ENCODE results near the gene DTNBP1.
"Not testable (repeated sequence)": the region's sequence is repeated elsewhere in the genome, so short reads cannot be mapped to it uniquely, and the experiment has no call there.

The DTNBP1 gene

DNA sequence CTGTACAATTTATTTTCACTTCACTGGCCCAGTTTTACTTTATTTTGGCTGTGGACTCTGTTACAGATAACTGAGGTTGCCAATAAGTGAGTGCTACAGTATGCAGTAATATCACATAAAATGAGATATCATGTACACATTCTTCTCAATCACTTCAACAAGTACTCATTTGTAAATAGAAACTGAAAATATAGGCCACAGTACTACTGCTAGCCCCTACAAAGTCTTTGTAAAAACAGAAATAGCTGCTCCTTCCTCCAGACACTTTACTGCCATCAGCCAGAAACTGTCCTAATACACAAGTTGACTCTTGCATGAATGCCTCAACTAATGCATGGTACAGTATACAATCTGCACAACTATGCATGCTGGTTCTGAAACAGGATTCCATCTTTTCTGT is 9.2 kb downstream of the DTNBP1 start:
- H3K4me1 Mint-ChIP-seq (ENCODE audit: low read depth) = peaks cover 42% of the 10 kb centered on the region
- H3K9me3 Mint-ChIP-seq = peaks cover 8% of the 10 kb centered on the region

DNA sequence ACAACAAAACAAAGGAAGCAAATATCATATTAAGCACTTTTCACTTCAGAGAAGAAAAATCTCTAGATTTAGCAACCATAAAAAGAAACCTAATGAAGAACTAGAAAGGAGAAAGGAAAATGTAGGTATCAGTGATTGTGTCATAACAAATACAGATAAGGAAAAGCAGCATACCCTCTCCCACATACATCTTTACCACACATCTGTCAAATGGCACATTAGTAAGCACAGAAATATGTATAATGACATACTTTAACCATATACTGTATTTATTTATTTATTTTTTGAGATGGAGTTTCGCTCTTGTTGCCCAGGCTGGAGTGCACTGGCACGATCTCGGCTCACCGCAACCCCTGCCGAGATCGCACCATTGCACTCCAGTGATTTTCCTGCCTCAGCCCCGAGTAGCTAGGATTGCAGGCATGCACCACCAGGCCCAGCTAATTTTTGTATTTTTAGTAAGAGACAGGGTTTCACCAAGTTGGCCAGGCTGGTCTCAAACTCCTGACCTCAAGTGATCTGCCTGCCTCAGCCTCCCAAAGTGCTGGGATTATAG is 12.7 kb downstream of the DTNBP1 start:
- peaks cover 59% of the 10 kb centered on the region for H3K36me3 Mint-ChIP-seq (ENCODE audit: low read depth)
- not testable (repeated sequence) for H3K27ac Mint-ChIP-seq, H3K4me3 Mint-ChIP-seq, H3K27me3 Mint-ChIP-seq
- peaks cover 19% of the 10 kb centered on the region for H3K4me1 Mint-ChIP-seq (ENCODE audit: low read depth)
- peaks cover 28% of the 10 kb centered on the region for H3K9me3 Mint-ChIP-seq

More for the DNA sequence above, 9.2 kb downstream of the DTNBP1 start:
- Mint-ChIP-seq H3K27me3 (no peaks in the 10 kb centered on the region), H3K36me3 (ENCODE audit: low read depth) (peaks cover 24% of the 10 kb centered on the region), H3K27ac (no peak overlapping the region), H3K4me3 (no peak overlapping the region)

DNA sequence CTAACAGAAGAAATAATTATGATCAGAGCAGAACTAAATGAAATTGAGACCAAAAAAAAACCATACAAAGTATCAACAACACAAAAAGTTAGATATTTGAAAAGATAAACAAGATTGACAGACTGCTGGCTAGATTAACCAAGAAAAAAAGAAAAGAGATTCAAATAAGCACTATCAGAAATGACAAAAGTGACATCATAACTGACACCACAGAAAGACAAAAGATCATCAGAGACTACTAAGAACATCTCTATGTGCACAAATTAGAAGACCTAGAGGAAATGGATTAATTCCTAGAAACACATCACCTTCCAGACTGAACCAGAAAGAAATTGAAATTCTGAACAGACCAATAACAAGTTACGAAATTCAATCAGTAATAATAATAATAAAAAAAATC is 17.9 kb downstream of the DTNBP1 start:
- H3K36me3 Mint-ChIP-seq (ENCODE audit: low read depth) = peaks cover 91% of the 10 kb centered on the region
- H3K9me3 Mint-ChIP-seq = peaks cover 49% of the 10 kb centered on the region

DNA sequence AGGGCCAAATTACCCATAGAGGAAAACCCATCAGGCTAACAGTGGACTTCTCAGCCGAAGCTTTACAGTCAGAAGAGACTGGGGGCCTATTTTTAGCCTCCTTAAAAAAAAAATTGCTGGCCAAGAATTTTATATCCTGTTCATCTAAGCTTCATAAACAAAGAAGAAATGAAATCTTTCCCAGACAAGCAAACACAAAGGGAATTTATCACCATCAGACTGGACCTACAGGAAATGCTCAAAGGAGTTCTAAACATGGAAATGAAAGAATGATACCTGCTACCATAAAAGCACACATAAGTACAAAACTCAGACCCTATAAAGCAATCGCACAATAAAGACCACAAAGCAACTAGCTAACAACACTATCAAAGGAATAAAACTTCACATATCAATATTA is 19.3 kb downstream of the DTNBP1 start:
- H3K36me3 Mint-ChIP-seq (ENCODE audit: low read depth) = peaks cover 92% of the 10 kb centered on the region
- no peaks in the 10 kb centered on the region for H3K4me1 Mint-ChIP-seq (ENCODE audit: low read depth)
- no peaks in the 10 kb centered on the region for H3K27me3 Mint-ChIP-seq
- peaks cover 43% of the 10 kb centered on the region for H3K9me3 Mint-ChIP-seq
- H3K4me3 Mint-ChIP-seq = no peak overlapping the region
- H3K27ac Mint-ChIP-seq = no peak overlapping the region

More for the DNA sequence above, 17.9 kb downstream of the DTNBP1 start:
- H3K27me3 Mint-ChIP-seq = no peaks in the 10 kb centered on the region
- H3K4me1 Mint-ChIP-seq (ENCODE audit: low read depth) = no peaks in the 10 kb centered on the region
- H3K4me3 Mint-ChIP-seq = no peak overlapping the region
- no peak overlapping the region for H3K27ac Mint-ChIP-seq

DNA sequence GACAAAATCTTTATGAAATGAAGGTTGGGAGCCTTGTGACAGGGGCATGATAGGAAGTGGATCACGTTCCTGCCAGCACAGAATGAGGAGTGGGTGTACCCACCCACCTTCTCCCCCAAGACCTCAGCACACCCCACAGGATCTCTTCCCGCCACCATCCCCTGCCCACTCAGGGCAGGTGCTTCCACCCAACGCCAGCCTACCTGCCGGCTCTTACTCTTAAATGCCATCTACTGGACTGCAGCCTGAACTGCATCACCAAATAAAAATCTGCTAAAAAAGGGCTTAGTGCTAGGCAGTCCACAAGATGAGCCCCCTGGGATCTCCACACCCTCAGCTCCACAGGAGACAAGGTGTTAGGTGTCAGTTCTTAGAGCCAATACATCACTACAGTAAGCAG is 20.6 kb downstream of the DTNBP1 start:
- Mint-ChIP-seq H3K4me3 (no peak overlapping the region), H3K4me1 (ENCODE audit: low read depth) (no peaks in the 10 kb centered on the region), H3K9me3 (peaks cover 35% of the 10 kb centered on the region), H3K27ac (no peak overlapping the region), H3K27me3 (no peaks in the 10 kb centered on the region), H3K36me3 (ENCODE audit: low read depth) (peaks cover 87% of the 10 kb centered on the region)

DNA sequence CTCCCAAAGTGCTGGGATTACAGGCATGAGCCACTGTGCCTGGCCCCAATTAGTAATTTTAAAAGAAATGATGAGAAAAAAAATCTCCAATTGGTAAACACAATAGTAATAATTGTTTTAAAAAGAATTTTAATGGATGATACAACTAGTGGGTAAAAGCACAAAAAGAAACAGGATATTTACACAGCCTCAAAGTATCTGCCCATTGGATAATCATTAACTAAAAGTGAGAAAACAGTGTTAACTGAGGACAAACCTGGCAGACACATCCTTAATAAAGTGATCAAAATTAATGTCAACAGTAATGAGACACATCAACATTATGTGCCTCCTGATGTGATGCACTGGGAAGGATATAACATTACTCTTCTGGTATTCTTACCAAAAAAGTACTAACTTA is 24.5 kb downstream of the DTNBP1 start:
- Mint-ChIP-seq H3K27ac (no peak overlapping the region), H3K36me3 (ENCODE audit: low read depth) (peaks cover 75% of the 10 kb centered on the region), H3K9me3 (peaks cover 7% of the 10 kb centered on the region)

DNA sequence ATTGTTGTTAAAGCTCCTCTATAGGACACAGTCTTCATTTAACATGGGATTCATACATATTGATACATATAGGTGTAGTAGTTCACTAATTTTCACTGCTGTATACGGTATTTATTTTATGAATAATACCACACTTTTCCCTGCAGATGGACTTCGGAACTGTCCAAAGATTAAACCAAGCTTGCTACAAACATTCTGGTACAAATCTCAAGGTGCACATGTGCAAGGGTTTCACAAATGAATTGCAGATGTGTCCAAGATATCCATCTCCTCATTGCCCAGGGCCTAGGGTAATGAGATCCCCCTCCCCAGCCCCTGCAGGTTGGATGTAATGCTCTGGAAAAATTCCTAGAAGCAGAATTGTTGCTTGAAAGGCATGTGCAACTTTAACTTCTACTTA is 31.4 kb downstream of the DTNBP1 start:
- no peak overlapping the region for H3K27ac Mint-ChIP-seq
- H3K4me3 Mint-ChIP-seq = no peak overlapping the region
- H3K4me1 Mint-ChIP-seq (ENCODE audit: low read depth) = peaks cover 32% of the 10 kb centered on the region
- H3K36me3 Mint-ChIP-seq (ENCODE audit: low read depth) = peaks cover 39% of the 10 kb centered on the region
- H3K27me3 Mint-ChIP-seq = peaks cover 4% of the 10 kb centered on the region
- H3K9me3 Mint-ChIP-seq = no peaks in the 10 kb centered on the region

More for the DNA sequence above, 24.5 kb downstream of the DTNBP1 start:
- H3K4me1 Mint-ChIP-seq (ENCODE audit: low read depth) = no peaks in the 10 kb centered on the region
- no peaks in the 10 kb centered on the region for H3K27me3 Mint-ChIP-seq
- no peak overlapping the region for H3K4me3 Mint-ChIP-seq

DNA sequence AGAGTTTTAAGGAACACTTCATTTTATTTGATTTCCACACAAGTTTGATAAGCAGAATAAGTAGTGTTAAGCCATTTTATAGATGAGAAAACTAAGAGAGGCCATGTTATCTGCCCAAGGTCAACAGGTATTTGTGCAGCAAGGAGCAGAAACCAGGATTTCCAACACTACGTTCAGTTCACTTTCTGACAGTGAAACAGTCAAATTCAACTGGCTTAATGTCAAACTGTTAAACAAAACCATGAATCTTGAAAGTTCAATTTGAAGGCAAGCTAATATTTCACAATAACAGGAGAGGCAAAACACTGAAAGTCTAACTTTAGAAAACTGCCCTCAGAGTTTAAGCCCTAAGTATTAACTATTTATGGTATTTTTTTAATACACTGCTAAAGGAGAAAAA is 32.6 kb downstream of the DTNBP1 start:
- H3K4me1 Mint-ChIP-seq (ENCODE audit: low read depth) = peaks cover 38% of the 10 kb centered on the region
- no peak overlapping the region for H3K27ac Mint-ChIP-seq
- no peaks in the 10 kb centered on the region for H3K9me3 Mint-ChIP-seq
- peaks cover 33% of the 10 kb centered on the region for H3K36me3 Mint-ChIP-seq (ENCODE audit: low read depth)
- peak overlapping the region; percentile 15 for H3K4me3 Mint-ChIP-seq
- H3K27me3 Mint-ChIP-seq = peaks cover 4% of the 10 kb centered on the region

DNA sequence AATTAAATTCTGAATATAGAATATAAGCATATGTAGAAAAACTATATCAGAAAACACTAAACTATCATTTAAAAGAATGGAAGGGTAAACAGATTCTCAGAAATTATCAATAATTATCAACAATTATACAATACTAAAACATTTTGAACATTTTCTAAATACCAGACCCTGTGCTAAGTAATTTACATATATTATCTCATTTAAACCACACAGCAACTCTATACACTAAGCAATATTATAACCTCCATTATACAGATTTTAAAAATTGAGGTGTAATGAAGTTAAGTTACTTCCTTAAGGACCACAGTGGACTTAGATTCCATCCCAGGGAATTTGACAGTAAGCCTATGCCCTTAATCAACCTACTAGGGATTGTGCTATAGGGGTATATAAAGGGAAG is 33.3 kb downstream of the DTNBP1 start:
- Mint-ChIP-seq H3K4me3 (no peak overlapping the region), H3K27me3 (peaks cover 4% of the 10 kb centered on the region), H3K36me3 (ENCODE audit: low read depth) (peaks cover 27% of the 10 kb centered on the region), H3K4me1 (ENCODE audit: low read depth) (peaks cover 38% of the 10 kb centered on the region), H3K9me3 (no peaks in the 10 kb centered on the region), H3K27ac (no peak overlapping the region)

DNA sequence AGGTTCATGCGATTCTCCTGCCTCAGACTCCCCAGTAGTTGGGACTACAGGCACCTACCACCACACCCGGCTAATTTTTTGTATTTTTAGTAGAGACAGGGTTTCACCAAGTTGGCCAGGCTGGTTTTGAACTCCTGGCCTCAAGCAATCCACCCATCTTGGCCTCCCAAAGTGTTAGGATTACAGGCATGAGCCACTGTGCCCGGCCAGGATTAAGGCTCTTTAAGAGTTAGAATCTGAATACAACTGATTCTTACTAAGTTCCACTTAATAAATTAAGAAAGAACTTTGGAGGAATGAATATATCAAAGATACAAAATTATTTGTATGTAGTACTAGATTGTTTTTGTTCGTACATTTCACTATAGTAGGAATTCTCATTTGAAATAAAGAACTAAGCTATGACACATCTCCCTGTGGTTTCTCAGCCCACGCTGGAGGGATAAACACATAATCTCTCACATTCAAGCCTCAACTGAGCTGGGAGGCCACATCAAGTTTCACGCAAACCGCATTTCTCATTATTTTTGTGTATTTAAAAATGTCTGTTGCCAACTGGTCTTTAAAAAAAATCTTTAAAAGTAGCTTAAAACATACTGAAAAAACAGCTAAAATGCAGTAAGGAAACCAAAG is 34.2 kb downstream of the DTNBP1 start:
- Mint-ChIP-seq H3K36me3 (ENCODE audit: low read depth) (peaks cover 27% of the 10 kb centered on the region), H3K27ac (peak overlapping the region; percentile 31), H3K4me1 (ENCODE audit: low read depth) (peaks cover 46% of the 10 kb centered on the region), H3K4me3 (peak overlapping the region; percentile 32), H3K27me3 (peaks cover 4% of the 10 kb centered on the region), H3K9me3 (no peaks in the 10 kb centered on the region)

DNA sequence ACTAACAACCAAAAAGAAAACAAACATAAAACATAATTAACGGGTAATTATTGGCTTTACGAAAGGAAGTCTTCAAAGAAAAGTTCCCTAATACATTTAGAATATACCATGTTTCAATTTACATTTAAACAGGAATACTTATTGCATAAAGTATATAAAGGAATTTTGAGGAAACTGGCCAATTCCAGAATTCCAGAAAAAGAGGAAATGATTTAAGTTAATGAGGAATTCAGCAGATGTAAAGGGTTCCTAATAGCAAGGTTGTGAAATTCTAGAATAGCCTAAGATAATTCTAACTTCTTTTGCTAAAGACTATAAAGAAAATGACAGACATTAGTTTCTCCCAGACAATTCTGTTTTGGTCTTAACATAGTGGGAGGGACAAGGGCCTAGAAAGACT is 35.0 kb downstream of the DTNBP1 start:
- H3K4me3 Mint-ChIP-seq = peak overlapping the region; percentile 3
- peaks cover 51% of the 10 kb centered on the region for H3K4me1 Mint-ChIP-seq (ENCODE audit: low read depth)
- peaks cover 4% of the 10 kb centered on the region for H3K27me3 Mint-ChIP-seq
- H3K36me3 Mint-ChIP-seq (ENCODE audit: low read depth) = peaks cover 23% of the 10 kb centered on the region
- no peaks in the 10 kb centered on the region for H3K9me3 Mint-ChIP-seq
- no peak overlapping the region for H3K27ac Mint-ChIP-seq

DNA sequence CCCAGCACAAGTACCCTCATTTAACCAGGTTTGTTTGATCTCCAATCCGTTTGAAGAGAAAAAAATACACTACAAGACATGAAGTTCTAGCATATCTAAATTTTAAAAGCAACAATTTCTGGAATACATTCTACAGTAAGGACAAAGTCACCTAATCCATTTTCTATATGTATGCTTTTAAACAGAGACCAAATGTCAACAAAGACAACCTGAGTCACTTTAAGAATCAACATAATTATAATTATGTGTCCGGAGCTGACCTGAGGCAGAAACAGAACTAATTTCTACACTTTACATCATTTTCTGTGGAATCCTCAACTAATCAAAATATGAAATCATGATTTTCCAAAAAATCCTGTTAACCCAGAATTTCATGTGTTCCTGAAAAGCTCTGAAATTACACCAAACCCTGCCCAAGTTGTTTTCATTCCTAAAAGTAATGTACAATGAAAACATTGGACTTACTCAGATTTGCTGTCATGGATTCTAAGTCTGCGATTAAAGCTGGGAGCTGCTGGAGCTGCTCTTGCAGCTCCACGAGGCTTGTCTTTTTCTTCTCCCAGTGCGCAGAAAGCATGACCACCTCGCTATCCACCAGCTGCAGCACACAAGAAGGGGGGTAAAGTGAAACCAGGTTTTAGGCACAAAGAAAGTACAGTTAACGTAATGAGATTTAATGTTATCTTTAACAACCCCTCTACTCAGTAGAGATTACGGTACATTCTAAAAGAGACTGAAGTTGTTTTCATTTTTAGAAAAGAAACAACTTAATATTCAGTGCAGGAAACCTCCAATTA is 35.8 kb downstream of the DTNBP1 start:
- H3K36me3 Mint-ChIP-seq (ENCODE audit: low read depth) = peaks cover 23% of the 10 kb centered on the region
- H3K4me3 Mint-ChIP-seq = no peak overlapping the region
- H3K27me3 Mint-ChIP-seq = peaks cover 4% of the 10 kb centered on the region
- H3K27ac Mint-ChIP-seq = no peak overlapping the region
- peaks cover 59% of the 10 kb centered on the region for H3K4me1 Mint-ChIP-seq (ENCODE audit: low read depth)
- no peaks in the 10 kb centered on the region for H3K9me3 Mint-ChIP-seq

DNA sequence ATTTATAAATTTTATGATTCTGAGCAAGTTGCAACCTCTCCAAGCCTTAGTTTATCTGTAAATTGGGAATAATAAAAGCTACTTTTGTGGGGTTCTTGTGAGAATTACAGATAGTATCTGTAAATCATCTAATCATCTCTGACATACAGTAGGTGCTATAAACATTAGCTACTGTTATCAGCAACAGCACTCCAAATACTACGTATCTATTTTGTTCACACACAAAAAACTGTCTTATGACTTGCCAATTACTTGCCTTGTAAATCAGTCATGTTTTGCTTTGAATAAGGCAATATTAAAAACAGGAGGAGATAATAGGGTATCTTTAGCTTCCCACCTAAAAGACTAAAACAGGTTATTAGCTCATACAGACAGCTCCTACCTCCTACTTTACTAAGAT is 36.7 kb downstream of the DTNBP1 start:
- Mint-ChIP-seq H3K27ac (no peak overlapping the region), H3K9me3 (no peaks in the 10 kb centered on the region), H3K4me3 (no peak overlapping the region), H3K4me1 (ENCODE audit: low read depth) (peaks cover 68% of the 10 kb centered on the region), H3K36me3 (ENCODE audit: low read depth) (peaks cover 27% of the 10 kb centered on the region), H3K27me3 (peaks cover 4% of the 10 kb centered on the region)

DNA sequence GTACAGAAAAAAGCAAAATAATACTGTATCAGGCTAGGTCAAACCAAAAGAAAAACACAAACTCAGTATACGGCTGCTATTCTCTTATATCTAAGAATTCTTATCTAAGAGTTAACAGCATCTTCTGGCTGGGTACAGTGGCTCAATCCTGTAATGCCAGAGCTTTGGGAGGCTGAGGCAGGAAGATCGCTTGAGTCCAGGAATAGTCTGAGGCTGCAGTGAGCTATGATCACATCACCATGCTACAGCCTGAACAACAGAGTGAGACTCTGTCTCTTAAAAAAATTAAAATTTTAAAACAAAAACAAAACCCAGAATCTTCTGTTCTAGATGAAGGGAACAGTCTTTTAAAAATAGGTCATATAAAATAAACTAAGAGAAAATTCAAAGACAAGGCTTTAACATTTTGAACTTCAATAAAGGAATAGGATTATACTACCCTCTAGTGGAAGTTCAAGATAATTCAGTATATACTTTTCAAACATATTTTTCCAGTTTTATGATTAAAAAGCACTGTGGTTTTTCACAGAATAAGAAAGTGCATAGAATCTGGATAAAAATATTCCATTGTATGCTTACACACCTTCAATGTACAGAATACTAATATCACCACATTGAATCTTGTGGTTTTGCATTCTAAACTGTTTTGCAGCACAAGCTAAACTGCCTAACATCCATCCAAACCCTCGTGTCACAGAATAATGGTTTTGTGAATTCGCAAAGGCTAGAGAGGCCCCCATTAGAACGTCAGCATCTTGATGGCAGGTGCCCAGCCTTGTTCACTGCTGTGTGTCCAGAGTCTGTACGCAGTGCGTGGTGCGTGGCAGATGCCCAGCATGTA is 39.3 kb downstream of the DTNBP1 start:
- no peaks in the 10 kb centered on the region for H3K9me3 Mint-ChIP-seq
- peaks cover 22% of the 10 kb centered on the region for H3K36me3 Mint-ChIP-seq (ENCODE audit: low read depth)
- no peak overlapping the region for H3K4me3 Mint-ChIP-seq
- H3K4me1 Mint-ChIP-seq (ENCODE audit: low read depth) = peaks cover 58% of the 10 kb centered on the region
- no peaks in the 10 kb centered on the region for H3K27me3 Mint-ChIP-seq
- no peak overlapping the region for H3K27ac Mint-ChIP-seq
